GM12878 (cell line): ENCODE measurements around the gene NAT8.
"Not testable (repeated sequence)": the region's sequence is repeated elsewhere in the genome, so short reads cannot be mapped to it uniquely, and the experiment has no call there.

Source experiments
- CTCF ChIP-seq, 3 experiments: IDR thresholded peaks in 2 of 3; conservative IDR thresholded peaks in 1 of 3; 2 replicates each; pipeline ENCODE4 v1.5.1; 2011; ENCODE audit warnings: low read depth in 3 of 3, low read length in 3 of 3, mild to moderate bottlenecking in 3 of 3, control low read depth in 2 of 3, moderate library complexity in 2 of 3, inconsistent platforms in 1 of 3, mixed read lengths in 1 of 3; ENCODE audit not compliant: control insufficient read depth in 2 of 3, insufficient read depth in 1 of 3; ENCODE audit errors: extremely low read depth in 1 of 3
- CUX1 ChIP-seq: IDR thresholded peaks from 2 replicates; pipeline ENCODE4 v1.6.1; 2012; ENCODE audit warnings: improper control_type of control experiment, low read depth, low read length; ENCODE audit not compliant: insufficient replicate concordance
- HCFC1 ChIP-seq: fragments of 150-350 bp; IDR thresholded peaks from 2 replicates; pipeline ENCODE4 v1.6.1; 2014; ENCODE audit warnings: low read length
- POLR2A ChIP-seq: IDR thresholded peaks from 2 replicates; pipeline ENCODE4 v1.6.1; 2011; ENCODE audit warnings: low read depth, mild to moderate bottlenecking, low read length
- POLR2AphosphoS5 ChIP-seq: IDR thresholded peaks from 2 replicates; pipeline ENCODE4 v1.6.1; 2011; ENCODE audit warnings: mild to moderate bottlenecking, low read length, inconsistent platforms
- RFX5 ChIP-seq: IDR thresholded peaks from 2 replicates; pipeline ENCODE4 v1.6.1; 2011; ENCODE audit warnings: low read depth, low read length, improper control_type of control experiment
- SMARCA5 ChIP-seq: fragments of 450-650 bp; IDR thresholded peaks from 2 replicates; pipeline ENCODE4 v1.6.1; 2017; ENCODE audit warnings: mild to moderate bottlenecking
- SREBF2 ChIP-seq: IDR thresholded peaks from 2 replicates; pipeline ENCODE4 v1.6.1; 2012; ENCODE audit warnings: mild to moderate bottlenecking, low read length
- TAF1 ChIP-seq: IDR thresholded peaks from 2 replicates; pipeline ENCODE4 v1.6.1; 2011; ENCODE audit warnings: mild to moderate bottlenecking, low read depth, low read length, borderline replicate concordance
- ZNF592 ChIP-seq: fragments of 450-650 bp; IDR thresholded peaks from 2 replicates; pipeline ENCODE4 v1.6.1; 2017; ENCODE audit warnings: mild to moderate bottlenecking, moderate library complexity
- ZZZ3 ChIP-seq: IDR thresholded peaks from 2 replicates; pipeline ENCODE4 v1.6.1; 2011; ENCODE audit warnings: low read depth; ENCODE audit not compliant: control insufficient read depth, insufficient read length

- TF ChIP-seq CTCF (IDR thresholded peaks at IDR 0.05 in 2 of 3, conservative IDR thresholded peaks at IDR 0.05 in 1 of 3; ENCODE audit: control insufficient read depth in 2 of 3, extremely low read depth in 1 of 3, insufficient read depth in 1 of 3, low read depth in 3 of 3, low read length in 3 of 3); RFX5; SREBF2; POLR2A; ZZZ3; CUX1; POLR2AphosphoS5; TAF1; HCFC1; SMARCA5; ZNF592: not testable (repeated sequence)
These were observed 18.2 kb downstream of the NAT8 start for GRCh38 chr2:73624036-73624435.
